Loucy (cell line): ENCODE results near the gene MICU1.

ENCODE experiments used
- EZH2phosphoT487 ChIP-seq: fragments of 200-600 bp; IDR thresholded peaks from 2 replicates; pipeline ENCODE4 v1.6.1; 2018; ENCODE audit warnings: antibody characterized with exemption, mild to moderate bottlenecking, moderate library complexity, borderline replicate concordance
- TF ChIP-seq, protein P1 (sequence below): fragments of 200-600 bp; sonication (generic); conservative IDR thresholded peaks from 2 replicates; pipeline ENCODE4 v1.5.1; 2014; ENCODE audit warnings: mild to moderate bottlenecking, antibody characterized with exemption, low read length

DNA sequence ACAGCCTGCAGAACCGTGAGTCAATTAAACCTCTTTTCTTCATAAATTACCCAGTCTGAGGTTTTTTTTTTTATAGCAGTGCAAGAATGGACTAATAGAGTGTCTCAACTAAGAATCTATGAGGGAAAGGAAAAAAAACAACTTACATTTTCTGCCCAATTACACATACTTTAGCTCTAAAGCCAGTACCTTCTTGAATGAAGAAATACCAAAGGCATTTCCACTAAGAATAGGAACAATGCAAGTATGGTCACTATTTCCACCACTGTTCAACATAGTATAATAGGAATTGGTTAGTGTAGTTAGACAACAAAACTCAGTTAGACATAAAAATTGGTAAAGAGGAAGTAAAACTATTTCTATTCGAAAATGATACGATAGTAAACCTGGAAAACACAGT lies 37.6 kb downstream of the MICU1 start:
- TF ChIP-seq, protein P1, sequence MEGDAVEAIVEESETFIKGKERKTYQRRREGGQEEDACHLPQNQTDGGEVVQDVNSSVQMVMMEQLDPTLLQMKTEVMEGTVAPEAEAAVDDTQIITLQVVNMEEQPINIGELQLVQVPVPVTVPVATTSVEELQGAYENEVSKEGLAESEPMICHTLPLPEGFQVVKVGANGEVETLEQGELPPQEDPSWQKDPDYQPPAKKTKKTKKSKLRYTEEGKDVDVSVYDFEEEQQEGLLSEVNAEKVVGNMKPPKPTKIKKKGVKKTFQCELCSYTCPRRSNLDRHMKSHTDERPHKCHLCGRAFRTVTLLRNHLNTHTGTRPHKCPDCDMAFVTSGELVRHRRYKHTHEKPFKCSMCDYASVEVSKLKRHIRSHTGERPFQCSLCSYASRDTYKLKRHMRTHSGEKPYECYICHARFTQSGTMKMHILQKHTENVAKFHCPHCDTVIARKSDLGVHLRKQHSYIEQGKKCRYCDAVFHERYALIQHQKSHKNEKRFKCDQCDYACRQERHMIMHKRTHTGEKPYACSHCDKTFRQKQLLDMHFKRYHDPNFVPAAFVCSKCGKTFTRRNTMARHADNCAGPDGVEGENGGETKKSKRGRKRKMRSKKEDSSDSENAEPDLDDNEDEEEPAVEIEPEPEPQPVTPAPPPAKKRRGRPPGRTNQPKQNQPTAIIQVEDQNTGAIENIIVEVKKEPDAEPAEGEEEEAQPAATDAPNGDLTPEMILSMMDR: no peak
- no peak for TF ChIP-seq EZH2phosphoT487
